ENCODE measurements around the gene ADARB2.

Gene ADARB2

DNA sequence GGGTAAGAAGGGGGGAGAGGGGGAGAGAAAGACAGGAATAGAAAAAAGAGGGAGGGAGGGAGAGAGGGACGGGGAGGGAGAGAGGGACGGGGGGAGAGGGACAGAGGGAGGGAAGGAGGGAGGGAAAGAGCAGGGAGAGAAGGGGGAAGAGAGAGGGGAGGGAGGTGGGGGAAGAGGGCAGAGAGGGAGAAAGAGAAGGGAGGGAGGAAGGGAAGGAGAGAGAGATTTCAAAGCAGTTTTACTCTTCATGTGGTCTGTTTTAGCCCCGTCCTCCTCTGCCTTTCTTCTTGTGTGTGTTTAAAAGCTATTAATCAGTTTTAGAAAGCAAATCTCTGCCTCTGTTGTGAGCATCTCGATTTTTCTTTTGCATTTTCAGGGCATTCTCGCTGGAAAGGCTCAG lies 444.2 kb downstream of the ADARB2 start:
- no peak for DNase-seq

DNA sequence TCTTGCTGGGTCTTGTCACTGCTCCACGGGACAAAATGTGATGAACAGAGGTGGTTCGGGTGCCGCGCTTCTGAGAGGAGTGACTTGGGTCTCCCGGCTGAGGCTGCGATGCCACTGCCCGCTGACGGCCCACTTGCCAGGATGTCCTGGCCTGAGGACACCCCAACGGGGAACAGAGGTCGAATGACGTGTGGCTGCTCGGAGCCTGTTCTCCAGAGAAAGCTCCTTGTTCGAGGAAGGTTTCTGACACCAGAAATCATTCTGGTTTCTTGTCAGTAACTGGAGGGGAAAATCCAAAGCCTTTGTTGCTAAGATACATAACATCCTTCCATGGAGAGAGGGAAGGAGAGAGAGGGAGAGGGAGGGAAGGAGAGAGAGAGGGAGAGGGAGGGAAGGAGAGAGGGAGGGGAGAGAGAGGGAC lies 444.7 kb downstream of the ADARB2 start:
- no peak for DNase-seq

DNA sequence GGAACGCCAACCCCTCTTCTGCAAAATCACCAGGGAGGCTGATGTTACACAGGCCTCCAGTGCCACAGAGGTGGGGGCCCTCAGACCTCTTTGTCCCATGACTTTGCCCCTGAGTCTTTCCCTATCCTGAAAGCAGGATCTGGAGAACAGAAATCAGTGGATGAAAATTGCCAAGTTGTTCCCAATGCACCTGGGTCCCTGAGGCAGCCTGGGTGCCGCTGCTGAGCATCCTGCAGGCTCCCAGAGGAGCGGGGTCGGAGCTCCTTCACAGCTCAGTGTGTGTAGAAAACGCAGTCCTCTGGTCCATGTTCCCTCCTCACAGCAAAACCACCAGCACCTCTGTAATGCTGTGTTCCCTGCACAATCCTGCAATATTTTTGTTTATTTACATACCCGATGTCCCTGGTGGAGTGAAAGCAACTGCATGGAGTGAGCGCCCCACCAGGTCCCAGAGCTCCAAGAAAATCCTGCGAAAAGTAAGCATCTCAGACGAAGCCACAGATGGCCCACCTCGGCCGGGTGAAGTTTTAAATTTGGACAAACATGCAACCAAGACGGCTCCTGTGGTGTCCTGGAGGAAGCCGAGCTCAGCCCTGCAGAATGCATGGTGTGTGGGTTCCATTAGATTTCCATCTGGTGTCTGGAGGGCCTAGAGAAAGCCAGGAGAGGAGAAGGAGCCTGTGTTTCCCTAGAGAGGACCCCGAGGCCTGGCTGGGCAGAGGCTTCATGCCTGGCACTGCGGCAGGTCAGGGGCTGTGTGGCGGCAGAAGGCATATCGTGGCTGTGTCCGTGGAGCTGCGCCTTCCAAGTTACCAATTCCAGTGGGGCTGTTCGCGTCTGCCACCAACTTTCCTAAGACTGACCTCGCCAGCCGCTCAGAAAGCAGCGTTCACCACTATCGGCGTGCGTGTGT lies 445.9 kb downstream of the ADARB2 start:
- no peak for DNase-seq

DNA sequence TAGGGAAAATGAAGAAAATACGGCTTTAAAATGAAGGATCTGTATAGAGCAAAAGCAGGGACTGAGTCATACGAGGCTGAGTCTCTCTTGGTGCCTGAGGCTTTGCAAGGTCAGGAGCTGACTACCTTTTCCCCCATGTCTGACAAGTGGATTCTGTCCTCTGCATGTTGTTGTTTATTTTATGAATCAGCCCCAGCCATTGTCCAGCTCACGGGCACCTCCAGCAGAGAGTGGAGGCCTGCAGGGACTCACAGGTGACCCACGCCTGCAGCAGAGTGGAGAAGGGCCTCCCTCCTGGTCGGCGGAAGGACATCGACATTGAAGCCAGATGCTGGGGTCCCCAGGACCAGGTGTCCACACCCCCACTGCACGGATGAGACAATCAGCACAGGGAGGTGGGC lies 447.3 kb downstream of the ADARB2 start:
- no peak for DNase-seq

DNA sequence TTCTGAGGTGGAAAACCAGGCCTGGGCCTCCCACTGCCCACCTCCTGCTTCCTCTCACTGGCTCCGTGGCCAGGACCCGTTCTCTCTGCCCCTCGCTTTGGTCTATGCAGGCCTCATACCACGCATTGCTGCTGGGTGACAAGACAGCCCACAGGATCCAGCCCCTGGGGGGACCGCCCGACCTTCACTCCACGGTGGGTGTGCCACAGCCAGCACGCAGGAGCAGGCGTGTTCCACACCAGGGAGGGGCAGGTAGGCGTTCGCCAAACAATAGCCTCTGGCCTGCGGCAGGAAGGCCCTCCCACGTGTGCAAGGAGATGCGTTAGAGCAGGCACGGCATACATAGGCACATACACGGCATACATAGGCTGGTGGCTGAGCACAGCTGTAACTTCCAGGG lies 447.7 kb downstream of the ADARB2 start:
- no peak for DNase-seq

DNA sequence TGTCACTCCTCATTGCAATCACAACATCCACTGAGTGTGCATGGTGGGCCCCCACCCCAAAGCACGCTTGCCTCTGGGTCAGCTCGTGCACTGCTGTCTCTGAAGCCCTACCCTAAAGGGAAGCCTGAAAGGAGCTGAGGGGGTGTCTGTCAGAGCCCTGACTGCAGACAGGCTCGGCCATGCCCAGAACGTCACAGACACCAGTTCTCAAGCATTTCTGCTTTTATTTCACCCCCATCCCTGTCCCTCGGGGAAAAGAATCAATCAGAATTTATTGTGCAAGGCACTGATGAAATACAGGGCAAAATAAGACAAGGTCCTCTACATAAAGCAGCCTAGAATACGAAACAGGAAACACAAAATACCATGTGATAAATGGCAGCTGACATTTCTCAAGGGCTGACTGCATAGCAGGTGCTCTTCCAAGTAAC lies 449.3 kb downstream of the ADARB2 start:
- no peak for DNase-seq

DNA sequence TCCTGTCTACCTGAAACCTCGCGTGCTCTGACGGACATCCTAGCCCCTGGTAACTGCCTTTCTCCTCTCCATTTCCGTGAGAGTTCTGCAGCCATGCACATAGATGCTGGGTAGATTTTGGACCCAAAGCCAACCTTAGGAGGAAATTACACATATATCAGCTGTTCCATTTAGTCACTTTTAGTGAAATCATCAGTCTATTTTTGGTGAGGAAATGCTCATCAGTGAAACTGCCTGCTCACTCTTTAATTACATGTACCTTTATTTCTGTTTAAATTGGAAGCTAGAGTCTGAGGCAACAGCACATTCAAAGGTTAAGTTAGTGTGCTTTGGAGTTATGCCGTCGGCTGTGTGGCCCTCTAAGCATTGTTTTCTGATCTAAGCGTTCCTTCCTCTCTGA lies 449.8 kb downstream of the ADARB2 start:
- no peak for DNase-seq

DNA sequence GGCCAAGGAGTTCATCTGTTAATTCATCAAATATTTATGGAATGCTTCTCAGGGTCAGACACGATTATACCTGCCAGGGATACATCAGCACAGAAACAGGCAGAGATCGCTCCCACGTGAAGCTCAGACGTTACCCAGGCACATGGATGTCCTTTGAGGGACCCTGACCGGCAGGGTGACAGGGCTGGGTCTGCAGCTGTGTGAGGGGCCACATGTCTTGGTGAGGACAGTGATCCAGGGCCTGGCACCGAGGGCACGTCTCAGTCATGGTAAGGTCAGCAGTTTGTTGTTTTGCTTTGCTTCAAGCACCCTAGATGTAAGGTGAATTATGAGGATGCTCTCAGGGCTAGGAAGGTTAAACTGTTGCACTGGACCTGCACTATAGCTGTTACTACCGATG lies 453.2 kb downstream of the ADARB2 start:
- no peak for DNase-seq

DNA sequence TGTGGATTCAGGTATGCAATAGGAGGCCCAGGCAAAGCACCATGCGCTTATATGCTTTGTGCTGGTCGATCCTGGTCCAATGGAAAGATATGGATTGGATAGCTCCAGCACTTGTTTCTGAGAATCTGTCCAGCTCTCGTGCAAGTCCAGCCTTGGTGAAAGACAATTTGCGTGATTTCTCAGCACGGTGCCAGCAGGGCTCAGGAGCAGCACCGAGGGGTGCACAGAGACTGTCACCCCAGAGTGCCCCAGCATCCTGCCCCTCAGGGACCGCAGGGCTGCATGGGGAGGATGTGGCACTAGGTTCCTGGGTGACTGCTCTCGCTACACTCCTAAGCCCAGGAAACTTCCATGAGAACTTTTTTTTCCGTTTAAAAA lies 455.9 kb downstream of the ADARB2 start:
- DNase-seq = no peak

DNA sequence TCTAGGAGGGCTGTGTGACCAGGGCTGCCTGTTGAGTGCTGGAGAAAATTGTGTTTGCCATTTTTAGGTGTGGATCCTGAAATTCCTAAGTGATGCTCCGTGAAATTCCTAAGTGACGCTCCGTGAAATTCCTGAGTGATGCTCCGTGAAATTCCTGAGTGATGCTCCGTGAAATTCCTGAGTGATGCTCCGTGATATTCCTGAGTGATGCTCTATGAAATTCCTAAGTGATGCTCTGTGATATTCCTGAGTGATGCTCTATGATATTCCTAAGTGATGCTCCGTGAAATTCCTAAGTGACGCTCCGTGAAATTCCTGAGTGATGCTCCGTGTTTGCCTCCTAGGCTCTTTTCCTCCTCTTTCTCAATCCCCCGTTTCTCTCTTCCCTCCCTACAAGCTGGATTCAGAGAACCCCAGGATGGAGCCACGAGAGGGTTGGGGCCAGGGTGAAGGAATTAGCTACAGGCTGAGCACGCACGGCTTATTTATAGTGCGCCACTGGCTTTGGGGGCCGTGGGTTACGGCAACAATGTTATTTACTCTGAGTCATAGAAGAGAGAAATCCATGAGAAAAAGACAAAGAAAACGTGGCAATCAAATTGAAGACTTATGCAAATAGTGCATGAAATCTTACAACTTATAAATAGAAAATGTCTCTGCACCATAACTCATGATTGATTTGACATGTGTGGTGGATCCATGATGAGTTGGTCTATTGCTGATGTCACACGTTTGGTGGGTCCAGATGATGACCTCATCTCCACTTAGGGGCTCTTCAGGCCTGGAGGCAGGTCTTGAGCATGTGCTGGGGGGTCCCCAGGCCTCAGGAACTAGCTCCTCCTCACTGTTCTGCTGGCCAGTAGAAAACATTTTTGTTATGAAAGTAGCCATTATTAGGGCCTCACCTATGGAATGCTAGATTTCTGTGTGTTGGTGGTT lies 456.6 kb downstream of the ADARB2 start:
- DNase-seq = no peak

DNA sequence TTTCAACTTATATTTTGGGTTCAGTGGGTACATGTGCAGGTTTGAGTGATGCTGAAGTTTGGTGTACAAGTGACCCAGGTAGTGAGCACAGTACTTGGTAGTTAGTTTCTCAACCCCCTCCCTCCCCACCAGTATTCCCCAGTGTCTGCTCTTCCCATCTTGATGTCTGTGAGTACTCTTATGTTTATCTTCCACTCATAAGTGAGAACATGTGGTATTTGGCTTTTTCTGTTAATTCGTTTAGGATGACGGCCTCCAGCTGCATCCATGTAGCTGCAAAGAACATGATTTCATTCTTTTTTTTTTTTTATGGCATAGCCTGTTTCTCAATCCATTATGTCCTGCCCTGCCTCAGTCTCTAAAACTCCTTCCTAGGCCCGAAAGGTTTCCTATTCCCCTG lies 459.0 kb downstream of the ADARB2 start:
- no peak for DNase-seq

DNA sequence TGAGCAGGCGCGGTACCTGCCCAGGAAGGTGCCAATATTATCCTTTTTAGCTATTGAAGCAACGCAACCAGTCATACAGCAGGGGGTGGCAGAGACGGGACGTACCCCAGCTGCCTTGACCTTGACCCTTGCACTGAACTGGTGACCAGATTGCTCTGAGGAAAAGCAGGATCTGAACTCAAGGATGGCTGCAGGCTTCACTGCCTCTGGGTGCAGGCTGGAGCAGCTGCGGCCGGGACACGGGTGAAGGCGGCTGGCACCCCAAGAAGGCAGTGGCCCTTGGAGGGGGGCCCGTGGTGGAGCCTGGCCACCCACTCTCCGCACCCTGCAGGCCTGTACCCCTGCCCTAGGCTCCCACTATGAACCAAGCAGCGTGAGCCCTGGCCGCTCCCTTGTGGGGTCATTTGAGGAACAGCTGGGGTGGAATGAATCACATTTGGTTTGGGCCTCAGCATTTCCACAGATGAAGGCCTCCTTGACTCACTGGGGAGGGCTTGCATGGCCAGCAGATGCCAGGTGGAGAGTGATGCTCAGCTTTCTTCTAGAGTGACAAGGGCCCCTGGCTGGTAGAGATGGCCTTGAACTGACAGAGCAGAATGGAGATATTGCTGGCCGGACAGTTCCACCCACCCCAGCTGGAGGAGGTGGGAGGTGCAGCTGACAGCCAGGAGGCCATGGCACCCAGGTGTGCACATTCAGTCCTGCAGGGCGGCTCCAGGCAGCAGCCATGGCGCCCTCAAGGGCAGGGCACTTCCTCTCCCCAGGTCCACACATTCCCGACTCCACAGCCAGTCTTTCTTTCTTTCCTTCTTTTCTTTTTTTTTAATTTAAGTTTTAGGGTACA lies 462.4 kb downstream of the ADARB2 start:
- DNase-seq = no peak

DNA sequence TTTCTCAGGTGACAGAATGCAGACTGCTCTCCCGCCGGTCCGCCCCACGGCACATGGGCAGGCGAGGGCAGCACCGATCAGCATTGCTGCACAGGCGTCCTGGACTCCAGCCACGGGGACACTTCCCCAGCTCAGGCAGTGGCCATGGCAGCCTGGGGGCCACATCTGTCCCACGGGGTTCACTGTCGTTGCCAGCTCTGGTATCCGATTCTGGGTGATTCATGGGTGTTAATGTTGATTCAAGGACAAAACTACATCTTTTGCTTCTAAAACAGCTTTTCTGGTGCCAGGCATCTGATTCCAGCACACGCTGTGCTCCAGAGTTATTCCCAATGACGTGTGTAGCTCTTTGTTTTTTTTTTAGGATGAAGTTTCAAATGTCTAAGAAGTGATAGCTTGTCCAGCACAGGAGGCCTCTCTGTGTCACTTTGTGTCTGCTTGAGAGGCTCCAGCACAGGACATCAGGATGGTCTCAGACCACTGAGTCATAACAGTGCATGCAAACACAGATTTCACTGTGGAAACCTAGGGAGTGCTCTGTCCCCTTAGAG lies 463.1 kb downstream of the ADARB2 start:
- no peak for DNase-seq

DNA sequence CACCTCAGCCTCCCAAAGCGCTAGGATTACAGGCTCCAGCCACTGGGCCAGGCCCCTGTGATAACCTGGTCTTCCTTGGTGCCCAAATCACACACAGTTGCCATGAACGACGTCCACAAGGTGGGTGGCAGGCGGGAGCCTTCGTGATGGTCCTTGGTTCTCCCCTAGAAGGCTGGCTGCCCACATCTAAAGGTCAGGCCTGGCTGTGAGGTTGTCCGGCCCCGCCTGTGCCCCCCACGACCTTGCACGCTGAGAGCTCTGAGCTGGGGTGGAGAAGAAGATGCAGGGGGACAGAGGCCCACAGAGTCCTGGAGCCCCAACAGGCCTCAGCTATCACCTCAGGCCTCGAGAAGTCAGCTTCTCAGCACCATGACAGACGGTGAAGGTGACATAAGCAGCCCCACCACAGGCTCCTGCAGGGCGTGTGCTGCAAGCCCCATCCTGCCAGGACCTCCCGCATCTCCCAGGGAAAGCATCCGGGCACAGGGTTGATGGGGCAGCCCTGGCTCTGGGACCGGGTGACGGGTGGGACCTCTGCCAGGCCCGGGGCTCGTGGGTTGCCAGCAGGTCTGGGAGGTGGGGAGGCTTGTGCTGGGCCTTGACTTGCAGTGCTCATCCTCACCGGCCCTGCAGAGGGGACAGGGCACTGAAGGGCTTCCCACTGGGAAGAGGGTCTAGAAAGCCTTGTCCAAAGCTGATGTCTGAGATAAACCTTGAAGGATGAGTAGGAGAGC lies 463.8 kb downstream of the ADARB2 start:
- no peak for DNase-seq

DNA sequence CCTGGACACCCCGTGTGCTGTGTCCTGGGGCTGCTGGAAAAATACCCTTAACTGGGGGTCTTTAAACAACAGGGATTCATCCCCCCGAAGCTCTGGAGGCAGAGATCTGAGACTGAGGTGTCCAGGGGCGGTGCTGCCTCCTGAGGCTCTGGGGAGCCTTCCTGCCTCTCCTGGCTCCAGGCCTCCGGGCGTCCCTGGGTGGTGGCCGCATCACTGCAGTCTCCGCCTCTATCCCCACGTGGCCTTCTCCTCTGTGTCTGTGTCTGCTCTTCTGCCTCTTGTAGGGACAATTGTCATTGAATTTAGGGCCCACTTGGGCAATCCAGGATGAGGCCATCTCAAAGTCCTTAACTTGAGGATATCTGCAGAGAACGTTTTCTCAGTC lies 464.6 kb downstream of the ADARB2 start:
- no peak for DNase-seq

DNA sequence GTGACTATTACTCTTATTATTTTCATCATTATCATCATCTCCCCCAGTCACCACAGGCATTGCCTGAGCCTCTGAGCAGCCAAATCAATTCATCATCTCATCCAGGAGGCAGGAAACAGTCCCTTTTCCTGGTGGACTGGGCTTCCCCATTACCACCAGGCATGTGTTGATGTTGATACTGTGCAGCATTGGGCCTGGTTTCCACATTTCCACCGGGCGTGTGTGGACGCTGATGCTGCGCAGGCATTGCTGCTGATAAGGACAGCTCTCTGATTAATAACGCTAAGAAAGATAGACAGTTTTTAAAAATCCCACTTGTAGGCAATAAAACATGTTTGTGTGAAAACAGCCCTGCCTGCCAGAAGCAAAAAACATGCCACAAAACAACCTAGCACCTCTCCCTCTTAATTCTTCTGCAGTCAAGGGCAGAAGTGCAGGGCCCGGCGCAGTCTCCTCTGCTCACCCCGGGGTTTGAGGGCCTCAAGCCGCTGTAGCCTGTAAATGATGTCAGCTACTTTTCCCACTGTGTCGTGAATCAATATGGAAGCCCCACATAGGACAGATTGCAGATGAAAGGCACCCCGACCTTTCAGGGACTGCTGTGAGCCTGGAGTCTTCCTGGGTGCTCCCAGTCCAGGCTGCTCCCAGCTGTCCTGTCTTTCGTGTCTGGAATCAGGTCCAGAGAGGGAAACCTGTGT lies 465.1 kb downstream of the ADARB2 start:
- no peak for DNase-seq

DNA sequence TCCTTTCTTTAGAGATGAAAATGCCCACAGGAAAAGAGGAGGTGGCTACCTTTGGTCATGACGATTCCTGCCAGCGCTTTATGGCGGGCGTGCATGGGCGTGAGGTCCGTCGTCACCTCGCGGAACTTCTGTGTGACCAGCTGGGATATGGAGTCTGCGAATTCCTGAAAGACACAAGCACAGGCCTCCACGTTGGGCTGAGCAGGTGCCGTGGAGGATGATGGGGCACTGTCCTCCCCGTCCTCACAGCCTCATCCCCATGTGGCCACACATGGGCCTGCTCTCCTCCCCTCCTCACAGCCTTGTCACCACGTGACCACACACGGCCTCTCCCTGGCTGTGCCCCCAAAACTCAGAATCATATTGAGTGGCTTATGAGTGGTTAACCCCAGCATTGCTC lies 466.4 kb downstream of the ADARB2 start:
- DNase-seq = no peak

DNA sequence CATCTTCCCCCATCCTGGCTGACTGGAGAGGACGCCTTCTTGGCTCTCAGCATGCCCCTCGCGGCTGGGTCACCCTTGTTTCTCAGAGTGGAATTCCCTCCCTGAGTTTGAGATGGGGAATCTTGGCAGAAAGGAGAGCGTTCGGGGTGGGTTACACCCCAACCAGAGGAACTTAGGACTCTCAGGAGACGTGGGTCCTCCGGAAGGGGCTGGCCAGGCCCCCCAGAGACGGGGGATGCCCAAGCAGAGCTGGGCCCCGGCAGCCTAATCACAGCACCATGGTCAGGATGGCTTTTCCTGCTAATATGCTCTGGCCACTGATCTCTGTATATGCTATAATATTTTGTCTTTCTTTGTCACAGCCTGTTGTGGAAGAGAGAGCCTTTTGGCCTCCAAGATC lies 466.8 kb downstream of the ADARB2 start:
- DNase-seq = no peak

DNA sequence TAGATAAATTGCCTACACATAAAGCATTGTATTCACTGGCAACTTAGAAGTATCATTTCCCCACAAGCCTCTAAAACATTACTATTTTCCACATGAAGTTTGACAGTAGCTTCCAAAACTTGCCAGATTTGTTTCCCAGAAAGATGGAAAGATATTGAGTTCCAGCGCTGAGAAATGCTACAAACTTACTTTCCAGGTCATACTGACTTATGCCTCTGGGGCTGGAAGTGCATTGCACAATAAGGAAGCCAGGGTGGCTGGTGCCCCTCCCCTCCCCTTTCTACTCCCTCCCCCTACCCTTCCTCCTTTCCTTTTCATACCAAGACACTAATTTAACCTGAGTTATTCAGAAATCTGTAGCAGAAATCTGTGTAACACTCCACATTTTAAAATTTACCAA lies 468.5 kb downstream of the ADARB2 start:
- peak; percentile 45 for DNase-seq

DNA sequence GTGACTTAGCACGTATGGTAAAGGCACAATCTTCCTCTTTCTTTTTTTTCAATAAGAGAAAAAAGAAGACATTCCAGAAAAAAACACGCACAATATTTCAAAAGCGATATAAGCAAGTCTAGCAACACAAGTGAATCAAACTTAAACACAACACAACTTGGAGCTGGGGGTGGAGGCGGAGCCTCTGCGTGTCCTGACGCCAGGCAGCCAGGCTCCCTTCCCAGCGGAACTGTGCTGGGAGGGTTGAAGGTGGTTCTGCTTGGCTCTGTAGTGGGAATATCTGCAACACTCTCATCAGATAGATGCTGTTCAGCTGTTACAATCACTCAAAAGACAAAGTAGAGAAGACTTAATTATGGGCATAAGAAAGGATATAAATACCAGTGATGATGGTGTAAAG lies 469.8 kb downstream of the ADARB2 start:
- no peak for DNase-seq

DNA sequence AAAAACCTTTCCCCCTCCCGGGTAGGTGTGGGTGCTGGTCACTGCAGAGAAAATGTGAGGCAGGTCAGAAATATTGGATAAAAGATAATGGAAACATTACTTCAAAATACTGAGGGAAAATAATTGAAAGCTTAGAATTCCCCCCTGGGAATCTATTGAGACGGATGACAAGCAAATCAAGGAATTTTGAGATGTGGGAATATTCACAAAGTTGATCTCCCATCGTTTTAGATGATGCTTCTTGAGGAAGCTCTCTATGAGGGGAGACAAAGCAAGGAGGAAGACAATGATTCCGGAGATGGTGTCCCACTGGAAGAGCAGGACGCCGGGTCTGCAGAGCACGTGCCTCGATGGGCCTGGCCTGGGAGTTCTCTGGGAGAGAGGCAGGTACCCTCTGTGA lies 470.2 kb downstream of the ADARB2 start:
- no peak for DNase-seq

Data from OCI-M1 (cell line).